ENCODE measurements around the gene TPD52L1.
"Not testable (repeated sequence)": the region's sequence is repeated elsewhere in the genome, so short reads cannot be mapped to it uniquely, and the experiment has no call there.

Gene TPD52L1

GRCh38 chr6:125123468-125124048 is 30.0 kb upstream of the TPD52L1 start:
- TF ChIP-seq CTCF (IDR thresholded peaks at IDR 0.05; ENCODE audit: insufficient read depth, missing control alignments) = no peak
- DNase-seq (ENCODE audit: insufficient read length, low spot score) = no peak
- no peak for FAIRE-seq

- no peak for TF ChIP-seq CTCF (IDR thresholded peaks at IDR 0.05; ENCODE audit: insufficient read depth, missing control alignments)
- no peak for FAIRE-seq
- no peak for DNase-seq (ENCODE audit: insufficient read length, low spot score)
Measured at GRCh38 chr6:125124049-125124669, 29.4 kb upstream of the TPD52L1 start.

GRCh38 chr6:125125856-125126255 is 27.7 kb upstream of the TPD52L1 start:
- FAIRE-seq; DNase-seq (ENCODE audit: insufficient read length, low spot score): not testable (repeated sequence)

- FAIRE-seq (no peak), DNase-seq (ENCODE audit: insufficient read length, low spot score) (no peak)
- TF ChIP-seq CTCF (IDR thresholded peaks at IDR 0.05; ENCODE audit: insufficient read depth, missing control alignments) = no peak
Measured at GRCh38 chr6:125129354-125129753, 24.2 kb upstream of the TPD52L1 start.

GRCh38 chr6:125132058-125132457 is 21.5 kb upstream of the TPD52L1 start:
- no peak for DNase-seq (ENCODE audit: insufficient read length, low spot score)
- TF ChIP-seq CTCF (IDR thresholded peaks at IDR 0.05; ENCODE audit: insufficient read depth, missing control alignments) = no peak
- no peak for FAIRE-seq

GRCh38 chr6:125136378-125136777 is 17.2 kb upstream of the TPD52L1 start:
- no peak for TF ChIP-seq CTCF (IDR thresholded peaks at IDR 0.05; ENCODE audit: insufficient read depth, missing control alignments)
- DNase-seq (ENCODE audit: insufficient read length, low spot score) (no peak), FAIRE-seq (no peak)

GRCh38 chr6:125138083-125138482 is 15.5 kb upstream of the TPD52L1 start:
- TF ChIP-seq CTCF (IDR thresholded peaks at IDR 0.05; ENCODE audit: insufficient read depth, missing control alignments) = no peak
- FAIRE-seq = no peak
- no peak for DNase-seq (ENCODE audit: insufficient read length, low spot score)
